HG02759 (cell line): ENCODE data around the gene RASL10A.

Source experiments
- ATAC-seq: cut with Tn5 transposase; IDR thresholded peaks from one replicate; pipeline ENCODE4 v1.9.1; 2021; ENCODE audit warnings: mild to moderate bottlenecking, moderate library complexity; ENCODE audit not compliant: unreplicated experiment

RASL10A gene

GRCh38 chr22:29339381-29340235, 24.1 kb upstream of the RASL10A start:
- ATAC-seq: no peak

- ATAC-seq: no peak
Measured at GRCh38 chr22:29338398-29338797, 22.9 kb upstream of the RASL10A start.

DNA sequence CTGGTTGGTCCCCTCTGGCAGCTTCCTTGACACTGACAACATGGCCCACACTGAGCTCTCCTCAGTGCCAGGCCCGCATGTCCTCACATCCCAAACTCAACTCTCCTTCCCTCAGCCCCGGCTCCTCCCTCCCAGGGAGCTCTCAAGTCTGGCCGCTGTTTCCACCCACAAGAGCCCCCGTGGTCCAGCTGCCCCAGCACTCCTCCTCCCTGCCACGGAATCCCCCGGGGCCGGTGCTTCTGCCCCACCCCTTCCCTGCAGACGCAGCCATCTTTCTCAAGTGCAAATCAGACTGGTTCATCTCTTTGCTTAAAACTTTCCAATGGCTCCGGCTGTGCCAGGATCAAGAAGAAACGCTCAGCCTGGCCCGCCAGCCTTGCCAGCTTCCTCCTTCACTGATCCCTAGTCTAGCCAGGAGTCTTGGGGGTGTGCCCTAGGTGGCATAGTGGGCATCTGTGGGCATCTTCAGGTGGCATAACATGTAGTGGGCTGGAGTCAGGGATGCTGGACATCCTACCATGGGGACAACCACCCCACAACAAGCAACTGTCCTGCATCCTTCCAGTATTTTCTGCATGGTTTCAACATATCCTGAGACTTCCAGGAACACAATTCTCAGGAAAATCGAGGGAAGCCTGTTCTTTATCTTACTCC, 22.3 kb upstream of the RASL10A start:
- no peak for ATAC-seq

GRCh38 chr22:29336751-29337490, 21.4 kb upstream of the RASL10A start:
- ATAC-seq: no peak

DNA sequence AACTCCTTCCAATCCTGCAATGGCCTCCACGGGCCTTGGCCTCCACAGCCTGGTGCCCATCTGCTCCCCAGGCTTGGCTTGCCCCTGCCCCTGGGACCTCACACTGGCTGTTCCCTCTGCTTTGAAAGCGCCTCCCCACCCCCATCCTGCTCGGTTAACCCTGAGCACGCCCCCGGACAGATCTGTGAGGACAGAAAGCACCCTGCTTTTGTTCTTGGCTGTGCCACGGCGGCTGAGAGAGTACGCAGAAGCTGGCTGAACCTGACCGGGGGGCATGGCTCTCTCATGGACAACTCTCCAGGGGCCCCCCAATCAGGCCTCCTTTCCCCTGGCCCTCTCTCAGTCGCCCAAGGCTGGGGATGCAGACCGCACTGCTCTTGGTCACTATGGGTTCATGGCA, 20.2 kb upstream of the RASL10A start:
- no peak for ATAC-seq

- ATAC-seq: no peak
Measured at GRCh38 chr22:29334696-29335344, 19.3 kb upstream of the RASL10A start.

DNA sequence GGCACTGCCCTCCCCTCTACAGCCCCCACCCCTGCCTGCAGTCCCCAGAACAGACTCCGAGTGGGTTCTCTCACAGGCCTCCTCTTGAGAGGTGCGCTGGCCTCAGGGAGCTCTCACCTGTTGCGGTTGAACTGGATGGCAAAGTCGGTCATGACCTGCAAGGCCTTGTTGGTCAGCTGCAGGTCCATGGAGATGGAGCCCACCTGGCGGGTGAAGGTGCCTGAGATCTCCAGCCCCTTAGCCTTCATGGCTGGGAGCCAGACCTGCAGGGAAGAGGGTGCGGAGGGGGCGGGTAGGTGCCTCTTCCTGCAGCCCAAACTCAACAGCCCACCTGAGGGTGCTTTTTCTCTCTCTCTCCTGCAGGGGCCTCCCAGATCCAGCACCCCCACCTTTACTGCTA, 18.7 kb upstream of the RASL10A start:
- ATAC-seq: no peak

DNA sequence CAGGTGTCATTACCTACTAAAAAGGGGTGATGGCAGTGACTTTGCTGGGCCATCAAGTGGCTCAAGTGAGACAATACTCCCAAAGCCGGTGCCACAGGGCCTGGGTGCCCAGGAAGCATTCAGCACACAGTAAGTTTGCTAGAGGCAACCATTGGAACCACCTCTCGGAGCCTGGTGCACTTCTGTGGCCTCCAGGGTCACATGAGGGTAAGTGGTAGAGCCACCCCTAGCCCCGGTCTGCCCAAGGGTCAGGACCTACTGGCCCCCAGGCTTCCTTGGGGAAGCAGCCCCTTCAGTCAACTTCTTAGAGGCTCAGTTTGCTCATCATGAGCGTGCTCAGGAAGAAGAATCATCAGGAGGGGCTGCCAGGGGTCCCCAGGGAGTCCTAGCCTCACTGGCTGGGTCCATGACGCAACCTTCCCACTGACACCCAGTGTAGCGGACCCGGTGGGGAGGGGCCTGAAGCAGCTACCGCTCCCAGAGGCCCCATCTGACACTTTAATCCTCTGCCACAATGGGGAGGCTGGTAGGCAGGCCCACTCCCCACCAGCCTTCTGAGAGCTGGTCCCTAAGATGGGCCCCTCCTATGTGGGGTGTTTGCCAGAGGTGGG, 17.5 kb upstream of the RASL10A start:
- no peak for ATAC-seq

DNA sequence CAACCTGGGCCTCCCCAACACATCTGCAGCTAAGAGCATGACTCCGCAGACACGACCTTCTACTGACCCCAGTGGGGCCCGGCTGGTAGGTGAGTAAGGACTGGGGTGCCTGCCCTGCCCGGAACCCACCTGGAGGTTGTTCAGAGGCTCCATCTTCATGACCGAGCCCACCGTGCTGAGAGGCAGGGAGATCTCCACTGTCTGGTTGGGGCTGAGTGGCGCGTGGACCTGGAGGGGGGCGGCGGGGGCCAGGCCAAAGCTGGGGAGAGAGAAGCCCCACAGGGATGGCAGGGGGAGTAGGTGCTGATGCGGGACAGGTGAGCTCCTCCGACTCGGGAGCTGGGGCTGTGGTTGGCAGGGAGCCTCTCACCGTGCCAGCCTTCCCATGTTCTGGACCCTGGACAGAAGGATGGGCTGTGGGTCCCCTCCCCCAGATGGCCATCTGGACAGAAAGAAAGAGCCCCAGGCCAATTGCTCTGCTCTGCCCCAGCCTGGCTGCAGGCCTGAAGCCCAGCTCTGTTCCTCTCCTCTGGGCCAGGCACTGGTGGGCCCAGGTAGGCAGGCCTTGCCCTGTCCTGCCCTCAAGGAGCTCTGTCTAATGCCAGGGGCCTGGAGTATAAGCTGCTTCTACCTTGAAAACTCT, 16.3 kb upstream of the RASL10A start:
- no peak for ATAC-seq

DNA sequence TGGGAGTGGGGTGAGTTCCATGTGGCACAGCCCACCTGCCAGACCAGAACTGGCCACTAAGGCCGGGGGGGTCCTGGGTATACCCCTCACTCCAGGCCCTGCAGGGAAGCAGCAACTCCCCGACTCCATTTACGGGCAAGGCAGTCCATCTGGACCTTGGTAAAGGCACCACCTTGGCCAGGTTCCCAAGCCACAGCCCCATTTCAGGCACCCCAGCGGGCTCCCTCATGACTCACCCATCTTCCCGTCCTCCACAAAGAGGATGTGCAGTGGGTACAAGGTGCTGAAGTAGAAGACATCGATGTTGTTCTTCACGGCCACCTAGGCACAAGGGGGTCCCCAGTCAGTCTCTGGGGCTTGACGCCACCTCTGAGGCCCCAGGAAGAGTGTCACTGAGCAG, 15.7 kb upstream of the RASL10A start:
- ATAC-seq: no peak

DNA sequence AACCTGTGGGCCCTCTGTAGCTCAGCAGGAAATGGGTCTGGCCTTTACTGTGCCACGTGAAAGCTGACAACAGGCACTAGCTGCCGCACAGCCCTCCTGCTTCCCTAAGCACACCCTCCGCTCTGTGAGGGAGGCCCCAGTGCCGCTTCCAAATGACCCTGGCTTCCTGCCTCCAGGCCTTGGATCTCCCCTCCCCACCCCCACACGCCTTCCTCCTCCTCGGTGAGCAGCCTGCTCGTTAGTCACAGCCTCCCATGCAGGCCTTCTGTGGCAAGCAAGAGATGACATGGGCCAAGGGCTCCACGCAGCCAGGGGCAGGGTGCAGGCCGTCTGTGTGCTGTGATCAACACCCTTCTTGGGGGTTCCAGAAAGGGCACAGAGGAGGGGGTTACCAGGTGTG, 15.3 kb upstream of the RASL10A start:
- no peak for ATAC-seq

- ATAC-seq: no peak
Measured at GRCh38 chr22:29330291-29330690, 14.8 kb upstream of the RASL10A start.

DNA sequence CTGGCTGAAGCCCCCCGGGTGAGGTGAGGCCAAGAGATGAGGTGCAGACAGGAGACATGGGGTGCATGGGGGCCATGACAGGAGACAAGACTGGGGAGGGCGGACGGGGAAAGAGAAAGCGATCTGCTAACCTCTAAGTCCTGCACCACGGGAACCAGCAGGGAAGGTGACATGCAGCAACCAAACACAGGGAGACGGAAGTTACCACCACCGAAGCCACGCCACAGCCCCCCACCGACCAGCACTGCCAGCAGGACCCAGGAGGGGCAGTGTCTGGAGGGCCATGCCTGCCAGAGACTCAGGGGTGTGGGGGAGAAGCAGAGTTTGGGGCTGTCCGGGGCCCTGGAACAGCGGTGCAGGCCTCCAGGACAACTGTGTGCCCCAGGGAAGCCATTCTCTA, 14.1 kb upstream of the RASL10A start:
- ATAC-seq: no peak

- no peak for ATAC-seq
Measured at GRCh38 chr22:29328566-29329500, 13.3 kb upstream of the RASL10A start.

DNA sequence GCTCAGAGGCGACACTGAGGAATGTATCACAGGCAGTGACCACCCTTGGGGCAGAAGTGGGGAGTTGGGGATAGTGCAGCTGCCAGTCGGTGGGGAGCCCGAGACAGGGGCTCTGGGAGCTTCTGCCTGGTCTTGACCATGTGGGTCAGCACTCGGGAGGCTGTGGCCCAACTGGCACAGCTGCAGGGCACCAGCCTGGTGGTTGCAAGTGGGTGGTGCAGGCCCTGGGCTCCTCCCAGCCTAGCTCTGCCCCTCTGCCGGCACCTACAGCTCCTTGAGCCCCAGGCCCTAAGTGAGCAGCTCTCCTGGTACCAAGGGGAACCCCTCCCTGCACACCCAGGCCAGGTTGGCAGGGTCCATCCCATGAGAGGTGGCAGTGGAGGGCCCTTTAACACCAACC, 12.6 kb upstream of the RASL10A start:
- no peak for ATAC-seq

GRCh38 chr22:29327089-29327764, 11.7 kb upstream of the RASL10A start:
- ATAC-seq: no peak

DNA sequence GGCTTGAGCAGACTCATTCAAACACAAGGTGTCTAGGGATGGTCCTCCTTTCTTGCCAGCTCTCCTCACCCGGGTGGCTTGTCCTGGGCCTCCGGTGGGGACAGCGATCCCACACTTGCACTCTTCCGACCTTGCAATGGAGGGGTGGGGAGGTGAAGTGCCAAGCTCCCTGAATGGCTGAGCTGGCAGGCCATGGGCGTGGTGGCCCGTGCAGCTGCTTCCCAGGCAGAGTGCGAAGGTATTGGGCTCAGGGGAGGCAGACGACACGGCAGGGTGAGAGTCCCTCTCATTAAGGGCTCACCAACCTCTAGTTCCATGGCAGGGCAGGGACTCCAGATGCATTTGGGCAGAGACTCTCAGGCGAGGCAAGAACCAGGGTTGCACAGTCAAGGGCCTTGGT, 11.0 kb upstream of the RASL10A start:
- ATAC-seq: no peak

DNA sequence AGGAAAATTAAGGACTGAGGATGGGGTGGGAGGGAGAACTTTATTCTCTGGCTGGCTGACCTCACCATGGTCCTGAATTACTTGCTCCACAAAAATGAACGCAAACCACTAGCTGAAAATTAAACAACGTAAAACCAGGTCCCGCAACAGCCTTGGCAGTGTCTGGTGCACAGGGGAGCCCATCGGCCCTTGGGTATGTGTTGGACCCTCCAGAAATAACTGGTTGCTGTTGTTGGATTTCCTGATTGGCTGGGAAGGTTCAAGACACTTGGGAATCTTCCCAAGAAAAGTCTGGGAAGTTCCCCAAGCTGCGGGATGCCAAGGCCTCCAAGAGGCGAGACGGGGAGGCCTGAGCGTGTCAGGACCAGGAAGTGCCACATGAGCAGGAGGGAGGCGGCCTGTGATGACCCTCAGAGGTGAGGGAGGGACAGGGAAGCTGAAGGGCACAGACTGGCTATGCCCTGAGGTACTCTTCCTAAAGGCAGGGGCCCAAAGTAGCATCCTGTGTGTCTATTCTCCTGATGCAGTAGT, 10.4 kb upstream of the RASL10A start:
- no peak for ATAC-seq
